NCI-H146 treated with DMSO at 0.1 percent for 48 hours (cell line): ENCODE measurements around the gene ZNF22.

Experiments used
- DNase-seq: peaks from one replicate; lab custom pipeline; 2025; ENCODE audit not compliant: unreplicated experiment; lab: John Stamatoyannopoulos, UW

Gene ZNF22

DNA sequence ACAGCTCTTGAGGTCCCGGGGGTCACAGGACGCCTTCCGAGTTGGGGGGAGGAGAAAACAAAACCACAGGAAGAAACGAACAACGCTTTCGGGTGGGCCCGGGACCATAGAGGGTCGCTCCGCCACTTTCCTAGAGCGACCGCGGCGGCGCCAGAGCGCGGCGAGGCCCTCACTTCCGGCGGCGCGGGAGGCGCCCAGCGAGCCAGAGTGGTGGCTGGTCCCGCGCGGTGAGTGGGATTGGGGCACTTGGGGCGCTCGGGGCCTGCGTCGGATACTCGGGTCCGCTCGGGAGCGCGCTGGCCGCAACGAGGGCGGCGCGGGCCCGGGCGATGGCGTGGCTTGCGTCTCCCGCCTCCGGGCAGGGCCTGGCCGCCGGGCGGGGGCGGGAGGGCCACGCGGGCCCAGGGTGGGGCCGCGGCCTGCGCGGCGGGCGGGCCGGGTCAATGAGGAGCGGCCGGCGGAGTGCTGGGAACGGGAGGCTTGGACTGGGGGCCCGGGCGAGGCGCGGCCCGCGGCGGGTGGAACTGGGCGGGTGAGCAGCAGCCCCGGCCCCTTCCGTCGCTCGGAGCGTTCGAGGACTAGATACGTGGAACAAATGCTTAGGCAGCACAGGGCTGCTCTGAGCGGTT, at the start of gene ZNF22:
Gene ZNF22 (plus strand): TSS at position 172 of the 629 bp plus-strand sequence. CDS start 2,446 bp downstream, outside the sequence.
- peak; percentile 29 for DNase-seq

- DNase-seq: no peak
Measured at GRCh38 chr10:44951576-44952226, 49.0 kb upstream of the ZNF22 start.

DNA sequence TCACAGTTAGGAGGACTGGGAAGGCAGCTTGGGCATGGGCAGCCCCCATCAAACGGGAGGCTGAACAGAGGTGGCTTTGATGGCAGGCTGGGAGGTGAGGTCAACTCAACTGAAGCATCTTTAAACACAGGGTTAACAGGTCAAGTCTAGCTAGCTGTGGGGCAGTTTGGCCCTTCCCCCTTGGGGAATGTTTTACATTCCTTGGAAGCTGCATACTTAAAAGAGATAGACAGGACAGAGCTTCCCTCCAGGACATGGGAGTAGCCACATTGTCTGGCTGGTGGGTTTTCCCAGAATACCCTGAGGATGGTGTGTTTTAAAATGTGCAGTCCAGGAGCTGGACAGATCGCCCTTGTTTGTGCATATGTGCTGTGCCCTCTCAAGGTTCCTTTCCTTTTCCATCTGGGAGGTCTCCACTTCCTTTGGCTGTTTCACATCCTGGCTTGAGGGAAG, 47.9 kb upstream of the ZNF22 start:
- no peak for DNase-seq

GRCh38 chr10:44954042-44954441, 46.7 kb upstream of the ZNF22 start:
- DNase-seq: no peak

GRCh38 chr10:44954962-44955361, 45.8 kb upstream of the ZNF22 start:
- no peak for DNase-seq

DNA sequence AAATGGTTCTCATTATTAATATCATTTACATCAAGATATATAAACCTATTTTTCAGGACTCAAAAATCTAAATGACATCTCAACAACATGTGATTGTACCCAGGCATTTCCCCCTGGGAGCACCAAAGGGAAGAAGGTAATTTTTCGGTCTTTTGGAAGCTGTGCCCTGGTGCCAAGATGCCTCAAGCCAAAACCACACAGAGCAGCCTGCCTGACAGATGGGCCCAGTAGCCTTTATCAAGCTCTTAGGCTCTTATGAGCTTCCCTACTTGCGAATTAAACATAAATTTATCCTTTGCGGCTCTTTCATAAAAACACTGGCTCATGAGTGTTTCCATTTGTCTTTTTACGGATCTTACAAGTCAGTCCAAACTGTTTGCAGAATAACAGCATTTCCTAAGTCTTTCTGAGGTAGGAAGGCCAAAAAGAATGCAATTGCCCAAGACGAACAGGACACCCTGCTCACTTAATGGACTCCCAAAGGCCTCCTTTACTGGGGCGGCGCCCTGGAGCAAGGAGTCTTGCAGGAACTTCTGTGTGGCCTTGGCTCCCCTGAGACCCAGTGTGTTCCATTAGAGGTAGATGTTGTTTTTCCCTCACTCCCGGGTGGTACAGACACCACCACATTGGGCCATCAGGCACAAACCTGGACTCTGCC, 45.2 kb upstream of the ZNF22 start:
- no peak for DNase-seq

- no peak for DNase-seq
Measured at GRCh38 chr10:44956226-44956625, 44.5 kb upstream of the ZNF22 start.

GRCh38 chr10:44956717-44957706, 43.7 kb upstream of the ZNF22 start:
- no peak for DNase-seq

GRCh38 chr10:44958196-44958897, 42.4 kb upstream of the ZNF22 start:
- no peak for DNase-seq

DNA sequence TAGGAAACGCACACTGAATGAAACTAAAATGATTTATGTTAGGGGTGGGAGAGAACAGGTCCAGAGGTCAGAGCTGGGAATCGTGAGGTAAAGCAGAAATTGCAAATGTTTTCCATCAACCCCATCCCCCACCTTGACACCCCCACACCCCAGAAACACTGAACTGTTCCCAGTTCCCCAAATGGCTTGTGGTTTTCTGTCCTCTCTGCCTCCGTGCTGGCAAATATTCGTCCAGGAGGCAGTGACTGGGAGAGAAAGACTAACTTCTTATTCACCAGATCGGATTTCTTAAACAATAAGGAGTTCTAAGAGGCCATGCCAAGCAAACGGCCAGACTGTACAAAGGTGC, 41.9 kb upstream of the ZNF22 start:
- DNase-seq: no peak

- DNase-seq: peak; percentile 64
Measured at GRCh38 chr10:44959247-44960087, 41.3 kb upstream of the ZNF22 start, which contains the start of gene RASSF4. Gene RASSF4, plus strand, starts transcription at chr10:44959802. Its CDS starts 10,401 bp downstream, at chr10:44970203.

DNA sequence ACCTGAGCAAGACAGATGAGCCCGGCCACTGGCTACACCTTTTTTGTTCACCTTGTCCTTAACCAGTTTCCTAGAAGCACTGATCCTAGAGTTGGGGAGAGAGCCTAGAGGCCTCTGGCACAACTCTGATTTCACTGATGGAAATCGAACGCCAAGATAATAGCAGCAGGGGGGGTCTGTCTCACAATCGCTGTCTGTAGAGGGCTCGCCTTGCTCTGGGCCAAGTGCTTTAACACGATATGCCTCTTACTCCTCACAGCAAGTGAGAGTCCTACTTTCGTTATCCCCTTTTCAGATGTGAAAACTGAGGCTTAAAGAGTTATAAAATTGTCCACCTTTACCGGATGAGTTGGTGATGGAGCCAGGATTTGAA, 40.6 kb upstream of the ZNF22 start:
- DNase-seq: no peak

GRCh38 chr10:44960482-44961229, 40.1 kb upstream of the ZNF22 start:
- DNase-seq: no peak

- DNase-seq: no peak
Measured at GRCh38 chr10:44961230-44961571, 39.5 kb upstream of the ZNF22 start.

GRCh38 chr10:44961931-44962750, 38.6 kb upstream of the ZNF22 start:
- DNase-seq: no peak

- DNase-seq: no peak
Measured at GRCh38 chr10:44962870-44963738, 37.6 kb upstream of the ZNF22 start.
